Endothelial cell (in vitro differentiated cells): ENCODE results near the gene SNCAIP. TPM values are rescaled to one million over a fixed set of nuclear protein-coding genes. Genes with fewer than 3 reads are reported as not detected.

Source experiments
- DNase-seq: peaks from one replicate; pipeline ENCODE4 v3.0.0; 2021; ENCODE audit warnings: low spot score
- H3K27ac Mint-ChIP-seq: one replicate; pipeline ENCODE4 v1.8.0; 2021; ENCODE audit warnings: mixed read lengths, inconsistent platforms; ENCODE audit not compliant: unreplicated experiment
- H3K27me3 Mint-ChIP-seq: one replicate; pipeline ENCODE4 v1.8.0; 2021; ENCODE audit warnings: mild to moderate bottlenecking, moderate library complexity, mixed read lengths, inconsistent platforms; ENCODE audit not compliant: unreplicated experiment
- H3K36me3 Mint-ChIP-seq: one replicate; pipeline ENCODE4 v1.8.0; 2021; ENCODE audit warnings: mild to moderate bottlenecking, low read depth, mixed read lengths, inconsistent platforms; ENCODE audit not compliant: unreplicated experiment
- H3K4me1 Mint-ChIP-seq: one replicate; pipeline ENCODE4 v1.8.0; 2021; ENCODE audit warnings: mild to moderate bottlenecking, mixed read lengths, inconsistent platforms; ENCODE audit not compliant: unreplicated experiment
- H3K4me3 Mint-ChIP-seq: one replicate; pipeline ENCODE4 v1.8.0; 2021; ENCODE audit warnings: mild to moderate bottlenecking, mixed read lengths, inconsistent platforms; ENCODE audit not compliant: unreplicated experiment
- H3K9me3 Mint-ChIP-seq: one replicate; pipeline ENCODE4 v1.8.0; 2021; ENCODE audit warnings: mixed read lengths, inconsistent platforms; ENCODE audit not compliant: unreplicated experiment
- CTCF ChIP-seq: fragments of 200-600 bp; sonication (generic); IDR thresholded peaks from one replicate; pipeline ENCODE4 v1.5.0; 2021; ENCODE audit warnings: antibody characterized with exemption; ENCODE audit not compliant: unreplicated experiment
- total RNA-seq: library from RNA; stranded (reverse); fragmentation: NEBNext Ultra II Directional; extraction: Animal tissue kit (Norgen Biotek cat#: 25700); gene quantifications from one replicate; pipeline ENCODE4 v1.2.1, GENCODE V29; 2021; ENCODE audit not compliant: unreplicated experiment

Gene SNCAIP
- total RNA-seq, 1 donor from 2014 or later = 254 TPM

- TF ChIP-seq CTCF = no peak
- Mint-ChIP-seq H3K27ac (no peak overlapping the region), H3K36me3 (peaks cover 23% of the 10 kb centered on the region), H3K9me3 (no peaks in the 10 kb centered on the region), H3K4me3 (peak overlapping the region; percentile 42), H3K27me3 (peaks cover 11% of the 10 kb centered on the region), H3K4me1 (peaks cover 48% of the 10 kb centered on the region)
- DNase-seq = no peak
Observed at GRCh38 chr5:122354293-122354692, 42.3 kb downstream of the SNCAIP start.

GRCh38 chr5:122355324-122355723 lies 43.3 kb downstream of the SNCAIP start:
- TF ChIP-seq CTCF = no peak
- Mint-ChIP-seq H3K4me3 (no peak overlapping the region), H3K27me3 (peaks cover 11% of the 10 kb centered on the region), H3K4me1 (peaks cover 46% of the 10 kb centered on the region), H3K27ac (no peak overlapping the region), H3K36me3 (peaks cover 23% of the 10 kb centered on the region), H3K9me3 (no peaks in the 10 kb centered on the region)
- DNase-seq = no peak

GRCh38 chr5:122356855-122357254 lies 44.8 kb downstream of the SNCAIP start:
- Mint-ChIP-seq H3K36me3 (peaks cover 23% of the 10 kb centered on the region), H3K27ac (peak overlapping the region; percentile 22)

GRCh38 chr5:122358372-122358979 lies 46.4 kb downstream of the SNCAIP start:
- Mint-ChIP-seq H3K4me1 (peaks cover 42% of the 10 kb centered on the region), H3K27ac (no peak overlapping the region), H3K27me3 (peaks cover 5% of the 10 kb centered on the region), H3K4me3 (no peak overlapping the region), H3K9me3 (no peaks in the 10 kb centered on the region), H3K36me3 (peaks cover 23% of the 10 kb centered on the region)
- no peak for TF ChIP-seq CTCF
- no peak for DNase-seq

More at GRCh38 chr5:122356855-122357254, 44.8 kb downstream of the SNCAIP start:
- H3K4me3 Mint-ChIP-seq = no peak overlapping the region
- no peak for TF ChIP-seq CTCF
- no peak for DNase-seq
- no peaks in the 10 kb centered on the region for H3K9me3 Mint-ChIP-seq
- peaks cover 42% of the 10 kb centered on the region for H3K4me1 Mint-ChIP-seq
- H3K27me3 Mint-ChIP-seq = peaks cover 6% of the 10 kb centered on the region

GRCh38 chr5:122362361-122362760 lies 50.3 kb downstream of the SNCAIP start:
- Mint-ChIP-seq H3K4me1 (peaks cover 16% of the 10 kb centered on the region), H3K27ac (no peak overlapping the region), H3K4me3 (no peak overlapping the region), H3K36me3 (peaks cover 20% of the 10 kb centered on the region), H3K9me3 (no peaks in the 10 kb centered on the region), H3K27me3 (peaks cover 4% of the 10 kb centered on the region)
- TF ChIP-seq CTCF = no peak
- DNase-seq = no peak
